Smooth muscle cell (in vitro differentiated cells): ENCODE results near the gene SART3. TPM values are rescaled to one million over a fixed set of nuclear protein-coding genes. Genes with fewer than 3 reads are reported as not detected.

Experiments
- DNase-seq: peaks from one replicate; lab custom pipeline; 2025; ENCODE audit not compliant: unreplicated experiment; lab: John Stamatoyannopoulos, UW
- H2AFZ ChIP-seq: fragments of 200-600 bp; sonication (generic); 2 replicates; pipeline ENCODE4 v1.6.0; 2016; ENCODE audit warnings: antibody characterized with exemption, low read depth, mild to moderate bottlenecking
- H3F3A ChIP-seq: fragments of 200-600 bp; sonication (generic); 2 replicates; pipeline ENCODE4 v1.6.0; 2017; ENCODE audit warnings: antibody characterized with exemption, low read depth
- H3K27ac ChIP-seq: fragments of 200-600 bp; sonication (generic); 2 replicates; pipeline ENCODE4 v1.5.1; 2016; ENCODE audit warnings: low read depth, mild to moderate bottlenecking
- H3K27me3 ChIP-seq: fragments of 200-600 bp; sonication (generic); 2 replicates; pipeline ENCODE4 v1.6.1; 2016; ENCODE audit warnings: low read depth, mild to moderate bottlenecking
- H3K36me3 ChIP-seq: fragments of 200-600 bp; sonication (generic); 2 replicates; pipeline ENCODE4 v1.5.1; 2016; ENCODE audit warnings: low read depth
- H3K4me1 ChIP-seq: fragments of 200-600 bp; sonication (generic); 2 replicates; pipeline ENCODE4 v1.5.1; 2016; ENCODE audit warnings: low read depth
- H3K4me2 ChIP-seq: fragments of 200-600 bp; sonication (generic); 2 replicates; pipeline ENCODE4 v1.6.0; 2016; ENCODE audit warnings: mild to moderate bottlenecking
- H3K4me3 ChIP-seq: fragments of 200-600 bp; sonication (generic); 2 replicates; pipeline ENCODE4 v1.5.1; 2016; ENCODE audit warnings: mild to moderate bottlenecking
- H3K79me2 ChIP-seq: fragments of 200-600 bp; sonication (generic); 2 replicates; pipeline ENCODE4 v1.6.0; 2016; ENCODE audit warnings: low read depth, mild to moderate bottlenecking
- H3K9ac ChIP-seq: fragments of 200-600 bp; sonication (generic); 2 replicates; pipeline ENCODE4 v1.6.0; 2016; ENCODE audit warnings: low read depth
- H3K9me3 ChIP-seq: fragments of 200-600 bp; sonication (generic); replicated peaks from 2 replicates; pipeline ENCODE4 v1.5.1; 2016; ENCODE audit warnings: low read depth
- H4K20me1 ChIP-seq: fragments of 200-600 bp; sonication (generic); 2 replicates; pipeline ENCODE4 v1.6.0; 2016; ENCODE audit warnings: low read depth
- WGBS: methylation state at CpG from one replicate; pipeline ENCODE4 v1.1.7; 2016; ENCODE audit warnings: low lambda C conversion rate; 5-methylcytosine and 5-hydroxymethylcytosine counted together
- polyA plus RNA-seq: library from polyadenylated mRNA; unstranded; fragments of >200 nt; fragmentation: Nextera tagmentation; extraction: Ambion mirVana; gene quantifications from 2 replicates; pipeline ENCODE4 v1.2.1, GENCODE V29; 2016
- total RNA-seq: library from RNA; depleted of rRNA; stranded (reverse); fragments of >200 nt; gene quantifications from 2 replicates; pipeline ENCODE4 v1.2.3, GENCODE V29; 2014
- TF ChIP-seq, protein P1 (sequence below): fragments of 200-600 bp; sonication (generic); IDR thresholded peaks from 2 replicates; pipeline ENCODE4 v1.5.1; 2017; ENCODE audit warnings: borderline replicate concordance, mild to moderate bottlenecking, antibody characterized with exemption; ENCODE audit not compliant: insufficient read depth, poor library complexity, severe bottlenecking

SART3 gene
- total and polyA plus RNA-seq, 2 experiments from 2014 or later = 22.7 to 94.5 TPM

DNA sequence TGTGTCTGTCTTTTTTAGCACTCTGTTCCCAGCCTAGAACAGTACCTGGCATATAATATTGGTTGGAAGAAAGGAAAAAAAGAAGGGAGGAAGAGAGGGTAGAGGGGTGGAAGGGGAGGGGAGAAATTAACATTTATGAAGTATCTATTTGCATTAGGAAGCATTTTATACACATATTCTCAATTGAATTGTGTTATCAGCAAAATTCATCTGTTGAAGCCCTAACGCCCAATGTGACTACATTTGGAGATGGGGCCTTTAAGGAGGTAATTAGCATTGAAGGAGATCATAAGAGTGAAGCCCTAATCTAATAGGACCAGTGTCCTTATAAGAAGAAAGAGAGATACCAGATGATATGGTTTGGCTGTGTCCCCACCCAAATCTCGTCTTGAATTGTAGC, 76.1 kb downstream of the SART3 start:
- Histone ChIP-seq H3K36me3 (no peaks in the 10 kb centered on the region), H3K27ac (no peak overlapping the region), H3K9me3 (no peaks in the 10 kb centered on the region), H3K4me3 (no peak overlapping the region), H3K27me3 (no peaks in the 10 kb centered on the region), H3K79me2 (no peaks in the 10 kb centered on the region), H4K20me1 (no peaks in the 10 kb centered on the region), H3K9ac (no peak overlapping the region), H2AFZ (no peak overlapping the region), H3K4me2 (no peak overlapping the region), H3K4me1 (no peaks in the 10 kb centered on the region), H3F3A (peaks cover 4% of the 10 kb centered on the region)
- no peak for DNase-seq
- WGBS = 91% methylated on average over 2 of the region's 2 CpGs
- TF ChIP-seq, protein P1, sequence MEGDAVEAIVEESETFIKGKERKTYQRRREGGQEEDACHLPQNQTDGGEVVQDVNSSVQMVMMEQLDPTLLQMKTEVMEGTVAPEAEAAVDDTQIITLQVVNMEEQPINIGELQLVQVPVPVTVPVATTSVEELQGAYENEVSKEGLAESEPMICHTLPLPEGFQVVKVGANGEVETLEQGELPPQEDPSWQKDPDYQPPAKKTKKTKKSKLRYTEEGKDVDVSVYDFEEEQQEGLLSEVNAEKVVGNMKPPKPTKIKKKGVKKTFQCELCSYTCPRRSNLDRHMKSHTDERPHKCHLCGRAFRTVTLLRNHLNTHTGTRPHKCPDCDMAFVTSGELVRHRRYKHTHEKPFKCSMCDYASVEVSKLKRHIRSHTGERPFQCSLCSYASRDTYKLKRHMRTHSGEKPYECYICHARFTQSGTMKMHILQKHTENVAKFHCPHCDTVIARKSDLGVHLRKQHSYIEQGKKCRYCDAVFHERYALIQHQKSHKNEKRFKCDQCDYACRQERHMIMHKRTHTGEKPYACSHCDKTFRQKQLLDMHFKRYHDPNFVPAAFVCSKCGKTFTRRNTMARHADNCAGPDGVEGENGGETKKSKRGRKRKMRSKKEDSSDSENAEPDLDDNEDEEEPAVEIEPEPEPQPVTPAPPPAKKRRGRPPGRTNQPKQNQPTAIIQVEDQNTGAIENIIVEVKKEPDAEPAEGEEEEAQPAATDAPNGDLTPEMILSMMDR = no peak

DNA sequence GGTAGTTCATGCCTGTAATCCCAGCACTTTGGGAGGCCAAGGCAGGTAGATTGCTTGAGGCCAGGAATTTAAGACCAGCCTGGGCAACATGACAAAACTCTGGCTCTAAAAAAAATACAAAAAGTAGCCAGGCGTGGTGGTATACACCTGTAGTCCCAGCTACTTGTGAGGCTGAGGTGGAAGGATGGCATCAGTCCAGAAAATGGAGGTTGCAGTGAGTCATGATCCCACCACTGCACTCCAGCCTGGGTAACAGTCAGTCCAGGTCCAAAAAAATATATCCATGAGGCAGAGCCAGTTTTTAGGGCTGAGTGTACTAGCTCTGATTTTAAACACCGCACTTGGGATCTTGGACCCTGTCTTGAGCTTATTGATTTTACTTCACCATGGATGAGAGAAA, 76.5 kb downstream of the SART3 start:
- H3F3A ChIP-seq = peaks cover 4% of the 10 kb centered on the region
- no peak overlapping the region for H3K27ac ChIP-seq
- no peaks in the 10 kb centered on the region for H3K79me2 ChIP-seq
- H3K4me3 ChIP-seq = no peak overlapping the region
- no peak for DNase-seq
- H3K27me3 ChIP-seq = no peaks in the 10 kb centered on the region
- H3K36me3 ChIP-seq = no peaks in the 10 kb centered on the region
- H2AFZ ChIP-seq = no peak overlapping the region
- no peak overlapping the region for H3K9ac ChIP-seq
- H3K4me1 ChIP-seq = no peaks in the 10 kb centered on the region
- TF ChIP-seq, protein P1 = no peak
- H3K4me2 ChIP-seq = no peak overlapping the region
- no peaks in the 10 kb centered on the region for H4K20me1 ChIP-seq
- 97% methylated on average over 2 of the region's 2 CpGs for WGBS
- H3K9me3 ChIP-seq = no peaks in the 10 kb centered on the region

GRCh38 chr12:108483213-108484059, 77.5 kb downstream of the SART3 start:
- no peak for DNase-seq
- WGBS = 64% methylated on average over 6 of the region's 6 CpGs
- no peaks in the 10 kb centered on the region for H3K36me3 ChIP-seq
- H4K20me1 ChIP-seq = no peaks in the 10 kb centered on the region
- peak overlapping the region; percentile 32 for H3K27ac ChIP-seq
- no peak overlapping the region for H2AFZ ChIP-seq
- no peaks in the 10 kb centered on the region for H3K27me3 ChIP-seq
- no peaks in the 10 kb centered on the region for H3K4me1 ChIP-seq
- H3K9me3 ChIP-seq = no peaks in the 10 kb centered on the region
- H3K4me3 ChIP-seq = no peak overlapping the region
- TF ChIP-seq, protein P1 = no peak
- H3K9ac ChIP-seq = no peak overlapping the region
- H3F3A ChIP-seq = peaks cover 4% of the 10 kb centered on the region
- H3K79me2 ChIP-seq = no peaks in the 10 kb centered on the region
- peak overlapping the region; percentile 55 for H3K4me2 ChIP-seq
